GM12875 (cell line): ENCODE results near the gene UBR3.

Experiments
- H3K4me3 ChIP-seq: one replicate; pipeline ENCODE4 v1.5.1; 2011; ENCODE audit warnings: low read depth, low read length, control low read depth
- CTCF ChIP-seq: IDR thresholded peaks from 2 replicates; pipeline ENCODE4 v1.5.1; 2011; ENCODE audit warnings: low read depth, mild to moderate bottlenecking, control low read depth, inconsistent platforms, low read length, moderate library complexity, borderline replicate concordance; ENCODE audit not compliant: insufficient read depth

The UBR3 gene

GRCh38 chr2:170025223-170025622, 198.0 kb downstream of the UBR3 start:
- no peak overlapping the region for H3K4me3 ChIP-seq
- no peak for TF ChIP-seq CTCF

- no peak for TF ChIP-seq CTCF
- no peak overlapping the region for H3K4me3 ChIP-seq
These were observed 199.1 kb downstream of the UBR3 start for GRCh38 chr2:170026361-170026760.

- no peak overlapping the region for H3K4me3 ChIP-seq
- TF ChIP-seq CTCF, result no peak
These were observed 202.3 kb downstream of the UBR3 start for GRCh38 chr2:170029551-170029950.

GRCh38 chr2:170030040-170030439, 202.8 kb downstream of the UBR3 start:
- no peak for TF ChIP-seq CTCF
- H3K4me3 ChIP-seq, result no peak overlapping the region

- TF ChIP-seq CTCF, result no peak
- H3K4me3 ChIP-seq, result no peak overlapping the region
These were observed 204.0 kb downstream of the UBR3 start for GRCh38 chr2:170031288-170031687.

GRCh38 chr2:170034596-170034995, 207.3 kb downstream of the UBR3 start:
- no peak for TF ChIP-seq CTCF
- H3K4me3 ChIP-seq, result no peak overlapping the region

GRCh38 chr2:170038734-170039133, 211.5 kb downstream of the UBR3 start:
- H3K4me3 ChIP-seq, result no peak overlapping the region
- TF ChIP-seq CTCF, result no peak
